WTC11 (cell line): ENCODE results near the gene SPINT2.

ENCODE experiments used
- ATF2 ChIP-seq: sonication (generic); formaldehyde crosslinking; IDR thresholded peaks from 2 replicates; pipeline ENCODE4 v1.8.1; 2022; ENCODE audit warnings: low read depth, missing genetic modification reagents, borderline replicate concordance
- CTCF ChIP-seq: fragments of 200-600 bp; IDR thresholded peaks from 2 replicates; pipeline ENCODE4 v1.8.0; 2022; ENCODE audit warnings: antibody characterized with exemption
- E2F5 ChIP-seq: sonication (generic); formaldehyde crosslinking; IDR thresholded peaks from 2 replicates; pipeline ENCODE4 v1.8.1; 2022; ENCODE audit warnings: mild to moderate bottlenecking, moderate library complexity, missing genetic modification reagents
- ELF4 ChIP-seq: sonication (generic); formaldehyde crosslinking; IDR thresholded peaks from 2 replicates; pipeline ENCODE4 v1.8.1; 2022; ENCODE audit warnings: low read depth, mild to moderate bottlenecking, moderate library complexity, missing genetic modification reagents
- MAX ChIP-seq: sonication (generic); formaldehyde crosslinking; IDR thresholded peaks from 2 replicates; pipeline ENCODE4 v1.8.0; 2022; ENCODE audit warnings: mild to moderate bottlenecking, missing genetic modification reagents
- NR3C1 ChIP-seq: sonication (generic); formaldehyde crosslinking; conservative IDR thresholded peaks from 2 replicates; pipeline ENCODE4 v1.8.1; 2023; ENCODE audit warnings: low read depth, mild to moderate bottlenecking, missing genetic modification reagents
- TCF7 ChIP-seq: sonication (generic); formaldehyde crosslinking; IDR thresholded peaks from 2 replicates; pipeline ENCODE4 v1.8.0; 2022; ENCODE audit warnings: mild to moderate bottlenecking, low read depth, missing genetic modification reagents, moderate library complexity
- USF2 ChIP-seq: sonication (generic); formaldehyde crosslinking; IDR thresholded peaks from 2 replicates; pipeline ENCODE4 v1.8.1; 2023; ENCODE audit warnings: mild to moderate bottlenecking, missing genetic modification reagents, moderate library complexity
- ZNF396 ChIP-seq: fragments of 250-450 bp; sonication (Bioruptor Pico); IDR thresholded peaks from 2 replicates; pipeline ENCODE4 v1.8.0; 2021; ENCODE audit warnings: mild to moderate bottlenecking, moderate library complexity, borderline replicate concordance
- TF ChIP-seq, protein P1 (sequence below): sonication (generic); formaldehyde crosslinking; IDR thresholded peaks from 2 replicates; pipeline ENCODE4 v1.8.0; 2022; ENCODE audit warnings: mild to moderate bottlenecking, missing genetic modification reagents
- TF ChIP-seq, protein P2 (sequence below): fragments of 250-450 bp; sonication (Bioruptor Pico); IDR thresholded peaks from 2 replicates; pipeline ENCODE4 v1.9.0; 2021; ENCODE audit warnings: mild to moderate bottlenecking
- TF ChIP-seq, protein P3 (sequence below): sonication (generic); formaldehyde crosslinking; IDR thresholded peaks from 2 replicates; pipeline ENCODE4 v1.8.0; 2023; ENCODE audit warnings: missing genetic modification reagents, mild to moderate bottlenecking, borderline replicate concordance
- TF ChIP-seq, protein P4 (sequence below): sonication (generic); formaldehyde crosslinking; IDR thresholded peaks from 2 replicates; pipeline ENCODE4 v1.8.1; 2023; ENCODE audit warnings: mild to moderate bottlenecking, missing genetic modification reagents, borderline replicate concordance
- TF ChIP-seq, protein P5 (sequence below): sonication (generic); formaldehyde crosslinking; IDR thresholded peaks from 2 replicates; pipeline ENCODE4 v1.8.0; 2023; ENCODE audit warnings: missing genetic modification reagents

DNA sequence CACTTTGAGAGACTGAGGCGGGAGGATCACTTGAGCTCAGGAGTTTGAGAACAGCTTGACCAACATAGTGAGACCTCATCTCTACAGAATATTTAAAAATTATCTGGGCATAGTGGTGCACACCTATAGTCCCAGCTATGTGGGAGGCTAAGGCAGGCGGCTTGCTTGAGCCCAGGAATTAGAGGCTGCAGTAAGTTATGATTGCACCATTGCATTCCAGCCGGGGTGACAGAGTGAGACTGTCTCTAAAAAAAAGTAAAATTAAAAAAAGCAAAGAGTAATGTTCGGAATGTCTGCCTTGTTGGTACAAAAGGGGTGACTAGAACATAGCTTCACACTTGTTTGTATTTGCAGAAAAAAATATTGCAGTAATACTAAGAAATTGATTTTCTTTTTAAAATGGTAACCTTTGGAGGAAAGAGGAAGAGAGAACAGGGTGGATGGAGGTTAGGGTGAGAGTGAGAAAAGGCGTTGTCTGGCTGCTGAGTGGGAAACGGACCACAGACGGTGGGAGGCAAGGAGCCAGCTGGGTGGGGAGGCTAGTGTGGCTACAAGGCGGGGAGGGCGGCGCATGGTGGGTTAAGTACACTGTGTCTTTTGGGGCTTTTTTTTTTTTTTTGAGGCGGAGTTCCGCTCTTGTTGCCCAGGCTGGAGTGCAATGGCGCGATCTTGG lies 18.4 kb upstream of the SPINT2 start:
- TF ChIP-seq, protein P1, sequence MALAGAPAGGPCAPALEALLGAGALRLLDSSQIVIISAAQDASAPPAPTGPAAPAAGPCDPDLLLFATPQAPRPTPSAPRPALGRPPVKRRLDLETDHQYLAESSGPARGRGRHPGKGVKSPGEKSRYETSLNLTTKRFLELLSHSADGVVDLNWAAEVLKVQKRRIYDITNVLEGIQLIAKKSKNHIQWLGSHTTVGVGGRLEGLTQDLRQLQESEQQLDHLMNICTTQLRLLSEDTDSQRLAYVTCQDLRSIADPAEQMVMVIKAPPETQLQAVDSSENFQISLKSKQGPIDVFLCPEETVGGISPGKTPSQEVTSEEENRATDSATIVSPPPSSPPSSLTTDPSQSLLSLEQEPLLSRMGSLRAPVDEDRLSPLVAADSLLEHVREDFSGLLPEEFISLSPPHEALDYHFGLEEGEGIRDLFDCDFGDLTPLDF: no peak
- TF ChIP-seq CTCF: no peak
- no peak for TF ChIP-seq E2F5 (CRISPR knock-in tag)
- TF ChIP-seq, protein P2, sequence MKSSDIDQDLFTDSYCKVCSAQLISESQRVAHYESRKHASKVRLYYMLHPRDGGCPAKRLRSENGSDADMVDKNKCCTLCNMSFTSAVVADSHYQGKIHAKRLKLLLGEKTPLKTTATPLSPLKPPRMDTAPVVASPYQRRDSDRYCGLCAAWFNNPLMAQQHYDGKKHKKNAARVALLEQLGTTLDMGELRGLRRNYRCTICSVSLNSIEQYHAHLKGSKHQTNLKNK (CRISPR knock-in tag): no peak
- no peak for TF ChIP-seq ELF4 (CRISPR knock-in tag)
- TF ChIP-seq, protein P3, sequence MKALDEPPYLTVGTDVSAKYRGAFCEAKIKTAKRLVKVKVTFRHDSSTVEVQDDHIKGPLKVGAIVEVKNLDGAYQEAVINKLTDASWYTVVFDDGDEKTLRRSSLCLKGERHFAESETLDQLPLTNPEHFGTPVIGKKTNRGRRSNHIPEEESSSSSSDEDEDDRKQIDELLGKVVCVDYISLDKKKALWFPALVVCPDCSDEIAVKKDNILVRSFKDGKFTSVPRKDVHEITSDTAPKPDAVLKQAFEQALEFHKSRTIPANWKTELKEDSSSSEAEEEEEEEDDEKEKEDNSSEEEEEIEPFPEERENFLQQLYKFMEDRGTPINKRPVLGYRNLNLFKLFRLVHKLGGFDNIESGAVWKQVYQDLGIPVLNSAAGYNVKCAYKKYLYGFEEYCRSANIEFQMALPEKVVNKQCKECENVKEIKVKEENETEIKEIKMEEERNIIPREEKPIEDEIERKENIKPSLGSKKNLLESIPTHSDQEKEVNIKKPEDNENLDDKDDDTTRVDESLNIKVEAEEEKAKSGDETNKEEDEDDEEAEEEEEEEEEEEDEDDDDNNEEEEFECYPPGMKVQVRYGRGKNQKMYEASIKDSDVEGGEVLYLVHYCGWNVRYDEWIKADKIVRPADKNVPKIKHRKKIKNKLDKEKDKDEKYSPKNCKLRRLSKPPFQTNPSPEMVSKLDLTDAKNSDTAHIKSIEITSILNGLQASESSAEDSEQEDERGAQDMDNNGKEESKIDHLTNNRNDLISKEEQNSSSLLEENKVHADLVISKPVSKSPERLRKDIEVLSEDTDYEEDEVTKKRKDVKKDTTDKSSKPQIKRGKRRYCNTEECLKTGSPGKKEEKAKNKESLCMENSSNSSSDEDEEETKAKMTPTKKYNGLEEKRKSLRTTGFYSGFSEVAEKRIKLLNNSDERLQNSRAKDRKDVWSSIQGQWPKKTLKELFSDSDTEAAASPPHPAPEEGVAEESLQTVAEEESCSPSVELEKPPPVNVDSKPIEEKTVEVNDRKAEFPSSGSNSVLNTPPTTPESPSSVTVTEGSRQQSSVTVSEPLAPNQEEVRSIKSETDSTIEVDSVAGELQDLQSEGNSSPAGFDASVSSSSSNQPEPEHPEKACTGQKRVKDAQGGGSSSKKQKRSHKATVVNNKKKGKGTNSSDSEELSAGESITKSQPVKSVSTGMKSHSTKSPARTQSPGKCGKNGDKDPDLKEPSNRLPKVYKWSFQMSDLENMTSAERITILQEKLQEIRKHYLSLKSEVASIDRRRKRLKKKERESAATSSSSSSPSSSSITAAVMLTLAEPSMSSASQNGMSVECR (CRISPR knock-in tag): no peak
- no peak for TF ChIP-seq TCF7
- no peak for TF ChIP-seq MAX (CRISPR knock-in tag)
- TF ChIP-seq, protein P4, sequence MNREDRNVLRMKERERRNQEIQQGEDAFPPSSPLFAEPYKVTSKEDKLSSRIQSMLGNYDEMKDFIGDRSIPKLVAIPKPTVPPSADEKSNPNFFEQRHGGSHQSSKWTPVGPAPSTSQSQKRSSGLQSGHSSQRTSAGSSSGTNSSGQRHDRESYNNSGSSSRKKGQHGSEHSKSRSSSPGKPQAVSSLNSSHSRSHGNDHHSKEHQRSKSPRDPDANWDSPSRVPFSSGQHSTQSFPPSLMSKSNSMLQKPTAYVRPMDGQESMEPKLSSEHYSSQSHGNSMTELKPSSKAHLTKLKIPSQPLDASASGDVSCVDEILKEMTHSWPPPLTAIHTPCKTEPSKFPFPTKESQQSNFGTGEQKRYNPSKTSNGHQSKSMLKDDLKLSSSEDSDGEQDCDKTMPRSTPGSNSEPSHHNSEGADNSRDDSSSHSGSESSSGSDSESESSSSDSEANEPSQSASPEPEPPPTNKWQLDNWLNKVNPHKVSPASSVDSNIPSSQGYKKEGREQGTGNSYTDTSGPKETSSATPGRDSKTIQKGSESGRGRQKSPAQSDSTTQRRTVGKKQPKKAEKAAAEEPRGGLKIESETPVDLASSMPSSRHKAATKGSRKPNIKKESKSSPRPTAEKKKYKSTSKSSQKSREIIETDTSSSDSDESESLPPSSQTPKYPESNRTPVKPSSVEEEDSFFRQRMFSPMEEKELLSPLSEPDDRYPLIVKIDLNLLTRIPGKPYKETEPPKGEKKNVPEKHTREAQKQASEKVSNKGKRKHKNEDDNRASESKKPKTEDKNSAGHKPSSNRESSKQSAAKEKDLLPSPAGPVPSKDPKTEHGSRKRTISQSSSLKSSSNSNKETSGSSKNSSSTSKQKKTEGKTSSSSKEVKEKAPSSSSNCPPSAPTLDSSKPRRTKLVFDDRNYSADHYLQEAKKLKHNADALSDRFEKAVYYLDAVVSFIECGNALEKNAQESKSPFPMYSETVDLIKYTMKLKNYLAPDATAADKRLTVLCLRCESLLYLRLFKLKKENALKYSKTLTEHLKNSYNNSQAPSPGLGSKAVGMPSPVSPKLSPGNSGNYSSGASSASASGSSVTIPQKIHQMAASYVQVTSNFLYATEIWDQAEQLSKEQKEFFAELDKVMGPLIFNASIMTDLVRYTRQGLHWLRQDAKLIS (CRISPR knock-in tag): no peak
- TF ChIP-seq, protein P5, sequence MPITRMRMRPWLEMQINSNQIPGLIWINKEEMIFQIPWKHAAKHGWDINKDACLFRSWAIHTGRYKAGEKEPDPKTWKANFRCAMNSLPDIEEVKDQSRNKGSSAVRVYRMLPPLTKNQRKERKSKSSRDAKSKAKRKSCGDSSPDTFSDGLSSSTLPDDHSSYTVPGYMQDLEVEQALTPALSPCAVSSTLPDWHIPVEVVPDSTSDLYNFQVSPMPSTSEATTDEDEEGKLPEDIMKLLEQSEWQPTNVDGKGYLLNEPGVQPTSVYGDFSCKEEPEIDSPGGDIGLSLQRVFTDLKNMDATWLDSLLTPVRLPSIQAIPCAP (CRISPR knock-in tag): no peak
- no peak for TF ChIP-seq NR3C1 (CRISPR knock-in tag)
- no peak for TF ChIP-seq ZNF396
- TF ChIP-seq USF2 (CRISPR knock-in tag): no peak
- no peak for TF ChIP-seq ATF2
